SU-DHL-6 (cell line): ENCODE data around the gene TARBP1.
"Not testable (repeated sequence)": the region's sequence is repeated elsewhere in the genome, so short reads cannot be mapped to it uniquely, and the experiment has no call there.

Experiments used
- H2AFZ ChIP-seq: fragments of 200-600 bp; sonication (generic); 2 replicates; pipeline ENCODE4 v1.6.1; 2014; ENCODE audit warnings: low read depth, mild to moderate bottlenecking, moderate library complexity, mixed read lengths, antibody characterized with exemption, low read length; ENCODE audit not compliant: severe bottlenecking
- H3F3A ChIP-seq: fragments of 200-600 bp; shearing (Covaris generic); 2 replicates; pipeline ENCODE4 v1.6.0; 2016; ENCODE audit warnings: antibody characterized with exemption, mild to moderate bottlenecking; ENCODE audit not compliant: insufficient read depth
- H3K27ac ChIP-seq: fragments of 200-600 bp; sonication (generic); 2 replicates; pipeline ENCODE4 v1.5.1; 2016; ENCODE audit warnings: low read depth, mild to moderate bottlenecking, low read length, moderate library complexity, mixed read lengths
- H3K27me3 ChIP-seq: fragments of 200-600 bp; sonication (generic), shearing (Covaris generic); 2 replicates; pipeline ENCODE4 v1.6.0; 2014; ENCODE audit warnings: mild to moderate bottlenecking, low read length
- H3K36me3 ChIP-seq: fragments of 200-600 bp; sonication (generic); 2 replicates; pipeline ENCODE4 v1.6.1; 2014; ENCODE audit warnings: mild to moderate bottlenecking, low read length, mixed read lengths
- H3K4me2 ChIP-seq: fragments of 300-600, 200-600 bp; shearing (Covaris generic), sonication (generic); 2 replicates; pipeline ENCODE4 v1.6.0; 2014; ENCODE audit warnings: low read length, low read depth, mild to moderate bottlenecking; ENCODE audit not compliant: poor library complexity, severe bottlenecking
- H3K4me3 ChIP-seq: fragments of 200-600 bp; sonication (generic); 2 replicates; pipeline ENCODE4 v1.5.1; 2014; ENCODE audit warnings: antibody characterized with exemption, low read length, mild to moderate bottlenecking, mixed read lengths; ENCODE audit not compliant: insufficient read depth, poor library complexity, severe bottlenecking
- H3K79me2 ChIP-seq: fragments of 200-600 bp; sonication (generic); 2 replicates; pipeline ENCODE4 v1.6.1; 2014; ENCODE audit warnings: mild to moderate bottlenecking, low read length, moderate library complexity; ENCODE audit not compliant: insufficient read depth
- H3K9ac ChIP-seq: fragments of 200-600 bp; sonication (generic); 2 replicates; pipeline ENCODE4 v1.7.0; 2014; ENCODE audit warnings: mild to moderate bottlenecking, low read length
- H3K9me2 ChIP-seq: fragments of 200-600 bp; sonication (generic); replicated peaks from 2 replicates; pipeline ENCODE4 v1.6.1; 2014; ENCODE audit warnings: low read length; ENCODE audit not compliant: insufficient read depth
- H3K9me3 ChIP-seq: fragments of 200-600 bp; sonication (generic); 2 replicates; pipeline ENCODE4 v1.6.1; 2014; ENCODE audit warnings: low read length, mixed read lengths; ENCODE audit not compliant: insufficient read depth
- H4K20me1 ChIP-seq: fragments of 200-600 bp; sonication (generic); 2 replicates; pipeline ENCODE4 v1.6.1; 2014; ENCODE audit warnings: low read depth, mild to moderate bottlenecking, antibody characterized with exemption, low read length, moderate library complexity, mixed read lengths
- CTCF ChIP-seq: fragments of 200-600 bp; sonication (generic); IDR thresholded peaks from one replicate; pipeline ENCODE4 v1.5.1; 2017; ENCODE audit warnings: antibody characterized with exemption, mild to moderate bottlenecking, low read length, moderate library complexity; ENCODE audit not compliant: insufficient read depth, poor library complexity, severe bottlenecking
- EZH2phosphoT487 ChIP-seq: fragments of 200-600 bp; sonication (generic), shearing (Covaris generic); conservative IDR thresholded peaks from 2 replicates; pipeline ENCODE4 v1.6.1; 2018; ENCODE audit warnings: mild to moderate bottlenecking, antibody characterized with exemption, low read length, moderate library complexity, mixed read lengths

TARBP1 gene

GRCh38 chr1:234518876-234519275 is 39.9 kb upstream of the TARBP1 start:
- H3K9me2 ChIP-seq: no peaks in the 10 kb centered on the region
- no peaks in the 10 kb centered on the region for H3K9me3 ChIP-seq
- no peak overlapping the region for H2AFZ ChIP-seq
- H4K20me1 ChIP-seq: no peaks in the 10 kb centered on the region
- H3K4me3 ChIP-seq: no peak overlapping the region
- H3K79me2 ChIP-seq: no peaks in the 10 kb centered on the region
- H3K4me2 ChIP-seq: no peak overlapping the region
- H3K9ac ChIP-seq: no peak overlapping the region
- H3K36me3 ChIP-seq: no peaks in the 10 kb centered on the region
- TF ChIP-seq EZH2phosphoT487 (no peak), CTCF (no peak)
- no peaks in the 10 kb centered on the region for H3F3A ChIP-seq
- no peaks in the 10 kb centered on the region for H3K27me3 ChIP-seq
- no peak overlapping the region for H3K27ac ChIP-seq

GRCh38 chr1:234518086-234518485 is 39.1 kb upstream of the TARBP1 start:
- not testable (repeated sequence) for H3F3A ChIP-seq, H3K9me3 ChIP-seq, H3K9ac ChIP-seq, H3K4me2 ChIP-seq, H3K27ac ChIP-seq, H4K20me1 ChIP-seq, H3K9me2 ChIP-seq, H2AFZ ChIP-seq, H3K4me3 ChIP-seq, H3K27me3 ChIP-seq, H3K79me2 ChIP-seq, H3K36me3 ChIP-seq

GRCh38 chr1:234517110-234517802 is 38.3 kb upstream of the TARBP1 start:
- Histone ChIP-seq H3K4me2 (no peak overlapping the region), H3K36me3 (no peaks in the 10 kb centered on the region), H3F3A (no peaks in the 10 kb centered on the region), H4K20me1 (no peaks in the 10 kb centered on the region), H3K27ac (no peak overlapping the region), H3K4me3 (no peak overlapping the region), H3K9me3 (no peaks in the 10 kb centered on the region), H3K79me2 (no peaks in the 10 kb centered on the region), H3K27me3 (no peaks in the 10 kb centered on the region), H3K9me2 (no peaks in the 10 kb centered on the region), H2AFZ (no peak overlapping the region), H3K9ac (no peak overlapping the region)
- no peak for TF ChIP-seq EZH2phosphoT487
- TF ChIP-seq CTCF: no peak

GRCh38 chr1:234515821-234516241 is 36.9 kb upstream of the TARBP1 start:
- Histone ChIP-seq H3K4me3 (no peak overlapping the region), H3K9me3 (no peaks in the 10 kb centered on the region), H3K9me2 (no peaks in the 10 kb centered on the region), H3K79me2 (no peaks in the 10 kb centered on the region), H3F3A (no peaks in the 10 kb centered on the region), H3K27ac (no peak overlapping the region), H3K27me3 (no peaks in the 10 kb centered on the region), H3K4me2 (no peak overlapping the region), H3K36me3 (no peaks in the 10 kb centered on the region), H2AFZ (no peak overlapping the region), H3K9ac (no peak overlapping the region), H4K20me1 (no peaks in the 10 kb centered on the region)
- TF ChIP-seq EZH2phosphoT487: no peak
- TF ChIP-seq CTCF: no peak
